ENCODE data around the gene TMEM52. TPM values are rescaled to one million over a fixed set of nuclear protein-coding genes. Genes with fewer than 3 reads are reported as not detected.

TMEM52 gene
- polyA plus RNA-seq, 1 donor from 2014 or later: 0.89 TPM

DNA sequence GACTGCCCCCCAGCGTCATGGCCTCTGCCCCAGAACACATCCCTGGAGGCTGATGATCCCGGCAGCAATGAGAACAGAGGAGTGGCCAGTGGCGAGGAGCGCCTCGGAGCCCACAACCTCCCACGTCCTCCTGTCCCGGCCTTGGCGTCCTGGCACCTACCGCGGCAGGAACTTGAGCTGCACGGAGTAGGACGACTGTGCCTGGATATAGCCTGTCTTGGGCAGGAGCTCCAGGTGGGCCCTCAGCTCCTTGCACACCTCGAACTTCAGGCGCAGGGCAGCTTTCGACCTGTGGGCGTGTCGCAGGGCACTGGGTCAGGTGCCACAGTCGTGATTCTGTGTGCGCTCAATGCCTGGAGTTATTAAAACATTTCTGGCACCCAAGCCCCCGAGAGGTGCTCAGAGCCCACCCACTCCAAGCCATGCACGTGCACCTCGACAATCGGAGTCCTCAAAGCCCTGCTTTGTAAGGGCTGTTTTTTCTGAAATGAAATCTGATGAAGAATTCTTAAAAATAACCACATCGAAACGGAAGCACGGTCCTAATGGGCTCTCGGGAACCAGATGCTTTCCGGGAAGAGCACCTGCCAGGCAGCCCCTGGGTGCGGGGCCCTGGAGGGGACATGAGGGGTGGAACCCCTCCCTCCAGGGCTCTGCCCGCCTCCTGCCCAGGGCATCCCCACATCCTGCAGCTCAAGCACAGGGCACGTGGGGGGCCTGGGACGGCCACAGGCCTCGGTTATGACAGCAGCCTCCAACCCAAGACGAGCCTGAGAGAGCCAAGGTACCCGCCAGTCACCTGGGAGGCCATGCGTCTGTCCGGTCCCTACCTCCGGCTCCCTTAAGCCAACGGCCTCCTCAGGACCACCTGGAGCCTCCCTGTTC is 23.0 kb upstream of the TMEM52 start:
- H3K9me3 ChIP-seq (ENCODE audit: low read length): no peaks in the 10 kb centered on the region
- TF ChIP-seq POLR2AphosphoS5 (IDR thresholded peaks at IDR 0.05) (no peak), TAF1 (IDR thresholded peaks at IDR 0.05; ENCODE audit: low read depth) (no peak), MXI1 (conservative IDR thresholded peaks at IDR 0.05; ENCODE audit: poor library complexity, severe bottlenecking) (no peak)
- H3K4me2 ChIP-seq (ENCODE audit: low read length): no peak overlapping the region
- no peaks in the 10 kb centered on the region for H3F3A ChIP-seq (ENCODE audit: insufficient read depth, low read length, poor library complexity, severe bottlenecking)
- H3K27me3 ChIP-seq (ENCODE audit: insufficient read depth, low read depth, low read length): no peaks in the 10 kb centered on the region
- no peaks in the 10 kb centered on the region for H4K20me1 ChIP-seq (ENCODE audit: insufficient read depth)
- no peak overlapping the region for H2AFZ ChIP-seq (ENCODE audit: low read depth, low read length)
- no peak overlapping the region for H3K9ac ChIP-seq (ENCODE audit: low read length)
- no peaks in the 10 kb centered on the region for H3K36me3 ChIP-seq (ENCODE audit: insufficient read depth, low read length)
- H3K79me2 ChIP-seq (replicated peaks; ENCODE audit: insufficient read depth, low read length): no peaks in the 10 kb centered on the region
- H3K27ac ChIP-seq (ENCODE audit: low read length): no peak overlapping the region
- H3K4me3 ChIP-seq (ENCODE audit: low read length): no peak overlapping the region
- no peaks in the 10 kb centered on the region for H3K9me2 ChIP-seq (ENCODE audit: insufficient read depth, low read length)

DNA sequence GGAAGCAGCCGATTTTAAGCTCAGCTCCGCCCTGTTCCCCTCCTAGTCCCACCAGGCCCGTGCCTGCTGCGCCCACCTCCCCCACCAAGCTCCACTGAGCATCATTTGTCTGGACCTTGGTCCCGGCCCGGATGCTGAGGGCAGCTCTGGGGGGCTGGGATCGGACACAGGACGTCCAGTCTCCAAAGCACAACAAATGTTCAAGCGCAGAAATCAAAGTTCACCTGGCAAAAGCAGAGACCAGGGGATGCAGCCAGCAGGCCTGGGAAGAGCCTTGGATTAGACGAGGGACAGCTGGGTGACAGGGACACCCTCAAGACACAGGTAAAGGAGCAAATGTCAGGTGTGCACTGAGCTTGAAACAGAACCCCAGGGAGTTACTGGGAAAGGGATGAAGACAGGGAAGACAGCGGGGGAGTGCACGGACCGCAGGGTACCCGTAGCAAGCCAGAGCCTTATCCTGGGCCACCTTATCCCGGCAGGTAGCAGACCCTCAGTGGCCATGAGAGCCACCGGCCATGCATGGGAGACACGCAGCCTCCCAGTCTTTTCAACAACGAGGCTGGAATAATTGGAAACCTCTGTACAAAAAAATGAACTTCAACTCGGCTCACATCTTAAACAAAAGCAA is 22.2 kb upstream of the TMEM52 start:
- TF ChIP-seq EZH2 (IDR thresholded peaks at IDR 0.05; ENCODE audit: borderline replicate concordance, insufficient read depth, low read length, poor library complexity, severe bottlenecking) (no peak), SMC3 (conservative IDR thresholded peaks at IDR 0.05; ENCODE audit: poor library complexity) (no peak), MXI1 (conservative IDR thresholded peaks at IDR 0.05; ENCODE audit: poor library complexity, severe bottlenecking) (no peak), TAF1 (IDR thresholded peaks at IDR 0.05; ENCODE audit: low read depth) (no peak), RAD21 (conservative IDR thresholded peaks at IDR 0.05) (no peak), POLR2AphosphoS5 (IDR thresholded peaks at IDR 0.05) (no peak)
- Histone ChIP-seq H3K9me3 (ENCODE audit: low read length) (no peaks in the 10 kb centered on the region), H3K79me2 (replicated peaks; ENCODE audit: insufficient read depth, low read length) (no peaks in the 10 kb centered on the region), H2AFZ (ENCODE audit: low read depth, low read length) (no peak overlapping the region), H3K9me2 (ENCODE audit: insufficient read depth, low read length) (no peaks in the 10 kb centered on the region), H3K27me3 (ENCODE audit: insufficient read depth, low read depth, low read length) (no peaks in the 10 kb centered on the region), H3K9ac (ENCODE audit: low read length) (no peak overlapping the region), H4K20me1 (ENCODE audit: insufficient read depth) (no peaks in the 10 kb centered on the region), H3K27ac (ENCODE audit: low read length) (no peak overlapping the region), H3K4me3 (ENCODE audit: low read length) (no peak overlapping the region), H3F3A (ENCODE audit: insufficient read depth, low read length, poor library complexity, severe bottlenecking) (no peaks in the 10 kb centered on the region), H3K36me3 (ENCODE audit: insufficient read depth, low read length) (no peaks in the 10 kb centered on the region), H3K4me2 (ENCODE audit: low read length) (no peak overlapping the region)

DNA sequence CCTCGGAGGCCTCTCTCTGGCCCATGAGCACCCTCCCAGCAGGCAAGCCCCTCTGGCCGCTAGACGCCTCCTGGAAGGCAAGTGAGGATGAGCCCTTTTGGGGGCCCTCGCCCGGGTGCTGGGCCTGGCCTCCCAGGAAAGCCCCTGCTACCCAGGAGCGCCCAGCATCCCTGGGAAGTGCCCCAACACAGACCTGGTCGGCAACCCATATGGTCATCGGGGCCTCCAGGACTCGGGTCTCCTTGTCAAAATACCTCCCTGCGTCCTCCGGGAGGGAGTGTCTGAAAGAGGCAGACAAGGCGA is 21.0 kb upstream of the TMEM52 start:
- Histone ChIP-seq H3K27ac (ENCODE audit: low read length) (no peak overlapping the region), H4K20me1 (ENCODE audit: insufficient read depth) (no peaks in the 10 kb centered on the region), H3K9me3 (ENCODE audit: low read length) (no peaks in the 10 kb centered on the region), H3K79me2 (replicated peaks; ENCODE audit: insufficient read depth, low read length) (no peaks in the 10 kb centered on the region), H3K4me3 (ENCODE audit: low read length) (no peak overlapping the region), H3K9ac (ENCODE audit: low read length) (no peak overlapping the region), H3K4me2 (ENCODE audit: low read length) (no peak overlapping the region), H3K27me3 (ENCODE audit: insufficient read depth, low read depth, low read length) (no peaks in the 10 kb centered on the region), H3F3A (ENCODE audit: insufficient read depth, low read length, poor library complexity, severe bottlenecking) (no peaks in the 10 kb centered on the region), H2AFZ (ENCODE audit: low read depth, low read length) (no peak overlapping the region), H3K36me3 (ENCODE audit: insufficient read depth, low read length) (no peaks in the 10 kb centered on the region), H3K9me2 (ENCODE audit: insufficient read depth, low read length) (no peaks in the 10 kb centered on the region)
- TF ChIP-seq TAF1 (IDR thresholded peaks at IDR 0.05; ENCODE audit: low read depth) (no peak), POLR2AphosphoS5 (IDR thresholded peaks at IDR 0.05) (no peak), EZH2 (IDR thresholded peaks at IDR 0.05; ENCODE audit: borderline replicate concordance, insufficient read depth, low read length, poor library complexity, severe bottlenecking) (no peak), EP300 (conservative IDR thresholded peaks at IDR 0.05; ENCODE audit: poor library complexity, severe bottlenecking) (no peak)
- TF ChIP-seq, protein P1, sequence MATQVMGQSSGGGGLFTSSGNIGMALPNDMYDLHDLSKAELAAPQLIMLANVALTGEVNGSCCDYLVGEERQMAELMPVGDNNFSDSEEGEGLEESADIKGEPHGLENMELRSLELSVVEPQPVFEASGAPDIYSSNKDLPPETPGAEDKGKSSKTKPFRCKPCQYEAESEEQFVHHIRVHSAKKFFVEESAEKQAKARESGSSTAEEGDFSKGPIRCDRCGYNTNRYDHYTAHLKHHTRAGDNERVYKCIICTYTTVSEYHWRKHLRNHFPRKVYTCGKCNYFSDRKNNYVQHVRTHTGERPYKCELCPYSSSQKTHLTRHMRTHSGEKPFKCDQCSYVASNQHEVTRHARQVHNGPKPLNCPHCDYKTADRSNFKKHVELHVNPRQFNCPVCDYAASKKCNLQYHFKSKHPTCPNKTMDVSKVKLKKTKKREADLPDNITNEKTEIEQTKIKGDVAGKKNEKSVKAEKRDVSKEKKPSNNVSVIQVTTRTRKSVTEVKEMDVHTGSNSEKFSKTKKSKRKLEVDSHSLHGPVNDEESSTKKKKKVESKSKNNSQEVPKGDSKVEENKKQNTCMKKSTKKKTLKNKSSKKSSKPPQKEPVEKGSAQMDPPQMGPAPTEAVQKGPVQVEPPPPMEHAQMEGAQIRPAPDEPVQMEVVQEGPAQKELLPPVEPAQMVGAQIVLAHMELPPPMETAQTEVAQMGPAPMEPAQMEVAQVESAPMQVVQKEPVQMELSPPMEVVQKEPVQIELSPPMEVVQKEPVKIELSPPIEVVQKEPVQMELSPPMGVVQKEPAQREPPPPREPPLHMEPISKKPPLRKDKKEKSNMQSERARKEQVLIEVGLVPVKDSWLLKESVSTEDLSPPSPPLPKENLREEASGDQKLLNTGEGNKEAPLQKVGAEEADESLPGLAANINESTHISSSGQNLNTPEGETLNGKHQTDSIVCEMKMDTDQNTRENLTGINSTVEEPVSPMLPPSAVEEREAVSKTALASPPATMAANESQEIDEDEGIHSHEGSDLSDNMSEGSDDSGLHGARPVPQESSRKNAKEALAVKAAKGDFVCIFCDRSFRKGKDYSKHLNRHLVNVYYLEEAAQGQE (IDR thresholded peaks at IDR 0.05; ENCODE audit: borderline replicate concordance): no peak
